Limb (tissue), 2 donors: ENCODE results near the gene BARHL1.

Experiments used
- DNase-seq, 2 donors: peaks; one replicate each; pipeline ENCODE4 v3.0.0-alpha.2; 2016; ENCODE audit errors: extremely low spot score in 2 of 2

Gene BARHL1

DNA sequence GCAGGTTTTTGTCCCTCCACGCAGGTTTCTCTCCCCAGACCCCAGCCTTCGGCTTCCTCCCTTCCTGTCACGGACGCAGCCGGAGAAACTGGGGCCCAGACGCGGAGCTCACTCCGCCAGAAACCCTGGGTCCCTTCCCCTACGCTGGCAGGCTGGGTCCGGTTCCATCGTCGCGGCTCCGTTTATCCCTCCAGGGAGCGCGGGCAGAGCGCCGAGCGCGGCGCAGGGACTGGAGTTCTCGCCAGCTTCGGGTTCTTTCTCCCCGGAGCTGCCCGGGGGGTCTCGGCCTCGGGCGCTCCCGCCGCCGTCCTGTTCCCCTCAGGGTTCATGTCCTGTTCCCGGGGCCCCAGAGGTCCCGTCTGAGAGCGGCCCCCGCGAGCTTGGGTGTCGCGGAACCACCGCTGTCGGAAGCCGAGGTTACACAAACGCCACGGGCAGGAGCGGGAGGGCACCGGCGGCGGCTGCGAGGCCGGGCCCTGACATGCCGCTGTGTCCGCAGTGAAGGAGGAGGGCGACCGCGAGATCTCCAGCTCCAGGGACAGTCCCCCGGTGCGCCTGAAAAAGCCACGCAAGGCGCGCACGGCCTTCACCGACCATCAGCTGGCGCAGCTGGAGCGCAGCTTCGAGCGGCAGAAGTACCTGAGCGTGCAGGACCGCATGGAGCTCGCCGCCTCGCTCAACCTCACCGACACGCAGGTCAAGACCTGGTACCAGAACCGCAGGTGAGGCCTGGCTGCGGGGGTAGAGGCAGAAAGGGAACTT lies 4.6 kb downstream of the BARHL1 start:
- DNase-seq: no peak

DNA sequence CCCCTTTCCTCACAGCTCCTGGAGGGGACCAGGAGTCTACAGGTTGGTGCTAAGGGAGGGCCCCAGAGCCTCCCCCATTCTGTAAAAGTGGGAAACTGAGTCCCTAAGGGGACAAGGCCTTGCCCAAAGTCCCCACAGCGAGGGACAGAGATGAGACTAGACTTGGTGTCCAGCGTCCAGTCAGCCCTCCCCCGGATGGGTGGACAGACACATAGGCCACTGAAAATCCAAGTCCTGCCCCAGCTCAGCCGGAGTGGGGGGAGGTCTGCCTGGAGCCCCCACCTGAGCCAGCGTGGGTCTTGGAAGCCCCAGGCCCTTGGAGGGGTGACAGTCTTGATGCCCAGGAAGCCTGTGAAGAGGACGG lies 5.2 kb downstream of the BARHL1 start:
- no peak for DNase-seq

DNA sequence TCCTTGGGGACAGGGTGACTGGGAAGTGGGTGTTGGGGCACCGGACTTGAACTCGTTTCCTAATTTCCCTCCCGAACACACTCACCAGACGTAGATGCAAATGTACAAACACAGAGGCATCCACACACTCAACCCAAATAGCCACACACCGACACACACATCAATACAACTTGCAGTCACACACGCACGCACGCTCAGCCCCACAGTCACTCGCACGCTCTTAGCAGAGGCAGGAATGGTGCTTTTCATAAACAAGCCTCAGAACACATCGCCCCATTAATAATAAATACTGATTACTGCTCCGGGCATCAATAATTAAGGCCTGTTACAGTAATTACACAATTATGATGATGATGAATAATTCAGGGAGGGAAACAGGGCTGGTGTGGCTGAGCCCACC lies 5.7 kb downstream of the BARHL1 start:
- DNase-seq: no peak

DNA sequence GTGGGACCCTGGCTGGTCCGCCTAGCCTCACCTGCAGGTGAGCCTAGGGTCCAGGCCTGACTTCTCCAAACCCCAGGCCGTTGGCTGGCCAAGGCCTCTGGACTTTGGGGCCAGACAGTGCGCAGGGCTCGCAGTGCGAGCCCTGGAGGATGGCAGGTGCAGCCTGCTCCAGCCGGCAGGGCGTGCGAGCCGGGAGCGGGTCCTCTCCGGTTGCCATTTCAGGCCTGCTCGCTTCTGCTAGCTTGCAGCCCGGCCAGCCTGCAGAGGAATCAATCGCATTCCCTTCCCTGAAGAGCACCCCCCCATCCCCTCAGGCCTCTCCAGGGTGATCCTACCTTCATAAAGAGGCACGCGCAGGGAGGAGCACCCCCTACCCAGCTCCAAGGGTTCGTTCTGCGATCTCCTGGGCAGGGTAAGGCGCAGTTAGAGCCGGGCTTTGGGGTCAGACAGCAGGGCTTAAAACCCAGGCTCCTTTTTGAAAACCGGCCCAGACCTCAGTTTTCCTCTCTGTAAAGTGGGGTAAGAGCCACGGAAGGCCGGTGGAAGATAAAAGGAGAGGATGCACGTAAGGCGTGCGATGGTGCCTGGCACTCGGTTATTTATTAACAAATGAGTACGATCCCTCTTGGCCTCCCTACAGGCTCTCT lies 6.2 kb downstream of the BARHL1 start:
- DNase-seq: no peak

DNA sequence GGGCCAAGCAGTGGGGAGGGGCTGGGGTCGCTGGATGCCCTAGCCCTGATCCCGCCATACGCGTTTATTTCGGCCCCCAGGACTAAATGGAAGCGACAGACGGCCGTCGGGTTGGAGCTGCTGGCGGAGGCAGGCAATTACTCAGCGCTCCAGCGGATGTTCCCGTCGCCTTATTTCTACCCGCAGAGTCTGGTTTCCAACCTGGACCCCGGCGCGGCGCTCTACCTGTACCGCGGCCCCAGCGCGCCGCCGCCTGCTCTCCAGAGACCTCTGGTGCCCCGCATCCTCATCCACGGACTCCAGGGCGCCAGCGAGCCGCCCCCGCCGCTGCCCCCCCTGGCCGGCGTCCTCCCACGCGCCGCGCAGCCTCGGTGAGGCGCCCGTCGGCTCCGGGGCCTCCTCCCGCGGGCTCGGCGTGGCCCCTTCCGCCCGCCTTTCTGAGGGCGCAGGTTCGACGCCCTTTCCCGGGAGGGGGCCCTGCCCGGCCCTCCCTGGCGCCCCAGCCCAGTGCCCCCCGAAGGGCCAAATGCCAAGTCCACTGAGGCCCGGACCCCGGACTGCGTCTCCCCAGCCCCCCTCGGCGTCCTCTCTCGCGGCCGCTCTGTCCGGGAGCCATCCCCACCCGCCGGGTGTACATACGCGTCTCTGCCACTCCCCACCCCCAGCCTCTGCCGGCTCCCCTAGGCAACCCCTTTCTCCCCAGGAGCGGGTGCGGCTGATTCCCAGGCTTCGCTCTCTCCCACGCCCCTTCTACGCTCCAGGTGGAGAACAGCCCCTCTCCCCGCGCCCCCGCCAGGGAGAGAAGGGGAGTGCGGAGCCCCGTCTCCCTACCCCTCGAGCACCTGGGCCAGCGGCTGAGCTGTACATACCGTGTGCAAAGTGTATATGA lies 7.0 kb downstream of the BARHL1 start:
- DNase-seq: no peak

DNA sequence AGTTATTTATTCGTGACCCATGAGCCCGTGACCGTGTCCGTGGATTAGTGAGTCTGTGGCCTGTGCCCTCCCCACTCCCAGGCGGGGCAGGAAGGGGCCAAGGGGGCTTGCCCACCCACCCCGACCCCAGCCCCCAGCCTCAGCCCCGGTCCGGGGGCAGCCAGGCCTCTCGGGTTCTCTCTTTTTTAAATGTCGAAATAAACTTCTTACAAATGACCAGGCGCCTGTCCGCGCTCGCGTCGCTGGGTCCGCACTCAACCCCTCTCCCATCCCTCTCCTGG lies 7.6 kb downstream of the BARHL1 start:
- DNase-seq: no peak

DNA sequence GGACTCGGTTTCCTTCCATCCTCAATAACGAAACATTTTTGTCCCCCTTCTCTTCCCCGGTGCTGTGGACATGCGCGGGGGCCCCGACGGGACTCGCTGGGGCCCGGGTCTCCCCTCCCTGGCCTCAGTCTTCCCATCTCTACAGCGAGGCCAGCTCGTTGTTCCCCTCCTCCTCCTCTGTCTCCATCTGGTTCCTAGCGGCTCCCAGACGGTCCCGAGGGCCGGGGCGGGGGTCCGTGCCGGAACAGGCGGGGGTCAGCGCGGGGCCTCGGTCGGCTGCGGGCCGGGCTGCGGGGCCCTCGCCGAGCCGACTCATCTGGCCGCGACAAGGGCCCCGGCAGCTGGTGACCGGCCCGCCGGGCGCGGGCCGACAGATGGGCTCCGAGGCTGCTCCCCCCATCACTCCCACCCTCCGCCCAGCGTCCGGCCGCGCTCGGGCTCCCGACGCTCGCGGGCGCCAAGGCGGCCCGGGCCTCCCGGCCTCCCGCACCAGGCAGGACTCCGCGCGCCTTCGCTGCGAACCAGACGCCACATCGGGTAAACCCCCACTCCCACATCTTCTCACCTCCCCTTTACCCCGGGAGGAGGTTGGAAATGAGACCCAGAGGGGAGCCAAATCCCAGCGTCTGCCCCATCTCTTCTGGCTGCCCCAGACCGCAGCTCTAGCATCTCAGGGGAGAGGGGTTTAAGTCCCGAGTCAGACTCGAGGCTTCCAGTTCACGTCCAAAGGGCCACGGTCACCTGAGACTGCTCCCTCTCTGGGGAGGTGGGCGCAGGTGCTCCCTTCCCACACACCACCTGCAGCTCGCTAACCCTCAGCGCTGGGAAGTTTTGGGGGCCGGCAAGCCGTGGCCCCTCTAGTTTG lies 8.1 kb downstream of the BARHL1 start:
- no peak for DNase-seq

DNA sequence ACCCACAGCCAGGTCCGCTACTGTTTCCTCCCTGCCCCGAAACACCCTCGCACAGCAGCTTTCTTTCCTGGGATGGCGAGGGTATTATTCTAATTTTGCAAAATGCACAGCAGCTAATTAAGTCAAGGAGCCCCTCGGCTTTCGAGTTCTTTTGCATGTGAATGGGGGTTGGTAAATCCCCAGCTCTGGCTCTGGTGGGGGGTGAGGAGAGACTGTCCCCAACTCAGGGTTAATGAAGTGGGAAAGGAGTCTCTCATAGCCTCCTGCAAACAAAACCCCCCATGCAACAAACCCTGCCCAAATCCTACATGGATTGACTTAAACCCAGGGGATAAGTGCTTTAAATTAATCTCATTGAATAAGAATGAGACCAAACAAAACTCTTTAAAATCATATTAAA lies 8.8 kb downstream of the BARHL1 start:
- no peak for DNase-seq

DNA sequence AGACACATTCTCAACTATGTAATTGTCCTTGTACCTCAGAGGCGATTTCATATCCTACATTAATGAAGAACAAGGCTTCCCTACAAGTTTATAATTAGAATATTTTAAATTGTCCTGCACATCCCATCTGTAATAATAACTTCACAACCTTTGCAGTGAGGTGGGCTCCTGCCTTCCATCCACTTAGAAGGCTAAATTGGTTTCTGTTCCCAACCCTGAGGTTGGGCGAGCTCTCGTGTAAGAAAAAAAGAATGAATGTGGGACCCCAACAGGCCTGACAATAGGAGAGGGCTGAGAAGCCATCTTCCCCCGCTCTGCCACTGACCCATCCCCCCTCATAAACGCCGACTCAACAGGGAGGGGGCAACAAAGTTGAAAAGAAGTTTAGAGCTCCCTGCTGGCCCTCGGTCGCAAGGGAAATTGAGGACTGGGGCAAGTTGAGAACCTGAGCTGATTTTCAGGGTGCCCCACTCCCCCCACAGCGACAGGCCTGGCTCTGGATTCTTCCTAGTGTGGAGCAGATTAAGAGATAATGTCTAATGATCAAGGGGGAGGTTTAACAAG lies 9.4 kb downstream of the BARHL1 start:
- DNase-seq: no peak

DNA sequence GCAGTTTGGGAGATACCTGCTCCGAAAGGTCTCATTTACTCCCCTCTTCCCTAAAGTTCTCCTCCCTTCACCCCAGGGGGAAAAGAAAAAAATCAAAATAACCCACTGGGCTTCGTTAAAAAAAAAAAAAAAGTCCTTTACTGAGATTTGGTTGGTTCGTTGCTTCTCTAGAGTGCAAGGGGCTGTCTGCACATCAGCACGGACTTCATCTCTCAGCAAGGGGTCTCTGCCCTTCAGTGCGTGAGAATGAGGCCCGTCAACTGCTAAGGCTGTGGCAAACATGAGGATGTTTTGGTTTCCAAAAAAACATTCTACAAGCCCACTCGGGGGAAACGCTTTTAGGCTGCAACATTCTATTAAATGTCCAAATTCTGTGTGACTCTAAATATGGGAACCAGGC lies 10.0 kb downstream of the BARHL1 start:
- DNase-seq: no peak

DNA sequence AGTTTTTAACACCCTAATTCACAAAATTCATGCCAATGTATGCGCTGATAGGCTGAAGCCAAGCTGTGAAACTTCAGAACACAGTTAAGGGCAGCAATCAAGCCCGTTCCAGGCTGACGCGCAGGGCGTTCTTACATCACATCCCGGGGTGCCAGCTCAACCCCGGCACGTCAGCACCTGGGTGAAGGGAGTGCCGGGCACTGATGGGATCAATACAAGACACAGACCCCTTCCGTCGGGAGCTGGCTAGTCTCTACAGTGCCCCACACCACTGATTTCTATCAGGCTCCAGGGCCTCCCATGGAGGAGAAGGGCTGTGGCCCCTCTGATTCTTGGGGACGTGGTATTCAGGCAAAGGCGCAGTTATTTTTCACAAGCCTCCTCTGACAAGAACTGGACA lies 12.0 kb downstream of the BARHL1 start:
- DNase-seq: no peak

DNA sequence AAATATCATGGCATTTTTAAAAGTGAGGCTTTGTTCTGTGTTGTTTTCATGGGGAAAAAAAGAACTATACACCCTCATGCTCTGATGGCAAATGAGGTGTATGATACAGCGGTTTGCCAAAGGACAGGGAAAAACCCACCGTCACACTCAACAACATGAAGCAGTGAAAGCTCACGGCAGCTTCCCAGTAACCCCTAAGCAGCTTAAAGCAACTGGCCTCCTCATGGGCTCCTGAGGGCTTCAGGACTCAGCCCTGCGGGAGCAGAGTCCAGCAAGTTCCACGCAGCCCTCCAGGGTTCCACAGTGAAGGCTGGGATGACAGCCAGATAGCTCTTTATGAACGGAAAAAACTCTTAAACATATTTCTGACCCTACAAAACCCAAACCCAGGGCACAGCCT lies 12.9 kb downstream of the BARHL1 start:
- DNase-seq: no peak

DNA sequence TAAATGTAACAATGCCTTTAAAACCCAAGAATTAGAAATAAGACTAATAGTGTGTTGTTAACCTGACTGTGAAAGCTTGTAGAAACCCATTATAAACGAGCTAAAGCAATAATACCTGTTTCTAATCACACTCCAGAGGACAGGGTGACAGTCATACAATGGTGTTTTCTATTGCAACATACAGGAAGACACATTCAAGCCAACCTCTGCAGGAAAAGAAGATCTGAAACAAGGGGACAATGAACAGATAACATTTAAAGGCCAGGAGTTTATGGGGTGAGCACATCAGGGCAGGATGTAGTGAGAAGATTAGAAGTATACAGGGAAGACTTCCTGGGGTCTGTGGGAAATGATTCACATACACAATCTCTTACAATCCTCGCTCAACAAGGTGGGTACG lies 13.8 kb downstream of the BARHL1 start:
- no peak for DNase-seq

DNA sequence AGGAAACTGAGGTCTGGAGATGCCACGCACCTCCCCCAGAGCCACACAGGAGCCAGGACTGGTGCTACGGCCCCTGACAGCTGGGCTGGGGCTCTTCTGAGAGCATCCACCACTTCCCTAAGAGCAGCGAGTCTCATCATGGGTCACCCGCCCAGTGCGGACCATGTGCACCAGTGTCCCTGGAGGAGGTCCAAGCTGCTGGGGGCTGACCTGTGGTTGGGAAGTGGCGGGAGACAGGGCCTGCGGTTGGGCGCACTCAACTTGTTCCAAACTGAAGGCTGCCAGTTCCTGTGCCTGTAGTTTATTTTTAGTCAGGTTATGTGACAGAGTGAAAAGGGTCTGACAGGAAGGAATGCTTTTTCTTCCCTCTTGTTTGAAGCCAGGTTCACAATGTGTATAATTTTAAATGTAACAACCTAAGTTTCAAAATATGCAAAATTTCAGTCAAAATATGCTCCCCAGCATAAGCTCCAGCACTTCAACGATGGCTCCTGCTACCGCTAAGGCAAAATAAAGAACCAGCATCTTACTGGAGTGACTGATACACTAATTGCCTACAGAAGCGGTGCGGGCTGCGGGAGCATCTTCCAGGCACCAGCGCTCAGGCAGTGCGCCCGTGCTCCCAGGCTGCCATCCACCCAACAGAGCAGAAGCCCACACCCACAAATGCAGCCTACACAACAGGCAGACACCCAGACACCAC lies 14.8 kb downstream of the BARHL1 start:
- no peak for DNase-seq

DNA sequence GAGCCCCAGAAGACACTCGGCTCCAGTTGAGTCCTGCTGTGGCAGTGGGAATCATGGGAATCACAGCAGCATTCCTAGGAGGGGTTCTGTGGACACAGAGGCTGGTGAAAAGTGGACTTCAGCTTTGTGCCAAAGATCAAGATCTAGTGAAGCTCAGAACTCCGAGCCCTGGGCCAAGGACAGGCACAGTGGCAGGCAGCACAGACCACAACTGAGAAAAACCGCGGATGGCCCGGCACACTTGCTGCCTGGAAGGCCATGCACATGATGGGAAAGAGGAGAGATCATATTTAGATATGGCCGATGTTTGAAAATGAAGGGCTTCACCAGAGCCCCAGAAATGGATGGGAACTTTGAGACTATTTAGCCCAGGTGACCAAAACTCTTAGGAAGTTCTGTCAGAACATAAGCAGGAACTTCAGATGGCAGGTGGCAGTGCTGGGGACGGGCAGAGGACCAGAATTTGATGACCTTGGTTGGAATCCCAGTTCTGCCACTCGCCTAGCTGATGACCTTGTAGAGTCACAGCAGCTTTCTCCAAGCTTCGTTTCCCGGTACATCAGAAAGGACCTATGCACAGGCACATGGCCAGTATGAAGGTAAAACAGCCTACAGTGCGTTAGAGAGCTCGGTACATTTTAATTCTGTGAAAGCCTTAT lies 18.0 kb downstream of the BARHL1 start:
- no peak for DNase-seq

DNA sequence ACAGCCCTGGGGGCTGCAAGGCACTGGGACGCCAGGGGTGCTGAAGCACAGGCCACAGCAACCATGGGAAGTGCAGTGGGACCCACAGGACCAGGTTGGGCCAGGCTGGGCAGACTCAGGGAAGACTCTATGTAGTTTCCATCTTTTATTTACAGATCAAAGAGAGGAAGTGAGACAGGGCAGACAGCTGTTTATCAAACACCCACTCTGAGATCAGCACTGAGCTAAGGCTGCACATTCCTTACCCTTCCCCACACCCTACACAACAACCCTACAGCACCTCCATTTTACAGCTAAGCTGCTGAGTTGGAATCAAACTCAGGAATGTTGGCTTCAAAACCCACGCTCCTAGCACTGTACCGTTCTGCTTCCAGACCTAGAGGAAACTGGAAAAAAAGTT lies 19.8 kb downstream of the BARHL1 start:
- DNase-seq: no peak

DNA sequence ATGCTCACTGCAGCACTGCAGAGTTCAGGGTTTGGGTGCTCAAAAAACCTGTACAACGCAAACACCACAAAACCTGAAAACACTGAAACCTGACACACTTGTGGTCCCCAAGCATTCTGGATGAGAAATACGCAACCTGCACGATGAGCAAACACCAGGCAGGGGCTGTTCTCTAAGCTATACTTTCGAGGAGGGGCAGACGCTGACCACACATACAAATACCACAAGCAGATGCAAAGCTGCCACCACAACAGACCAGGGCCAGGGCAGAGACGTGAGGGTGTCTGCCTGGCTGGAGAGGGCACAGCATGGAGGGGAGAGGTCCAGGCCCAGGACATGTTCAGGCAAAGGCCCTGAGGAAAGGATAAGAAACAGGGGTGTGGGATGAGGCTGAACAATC lies 23.0 kb downstream of the BARHL1 start:
- DNase-seq: no peak

DNA sequence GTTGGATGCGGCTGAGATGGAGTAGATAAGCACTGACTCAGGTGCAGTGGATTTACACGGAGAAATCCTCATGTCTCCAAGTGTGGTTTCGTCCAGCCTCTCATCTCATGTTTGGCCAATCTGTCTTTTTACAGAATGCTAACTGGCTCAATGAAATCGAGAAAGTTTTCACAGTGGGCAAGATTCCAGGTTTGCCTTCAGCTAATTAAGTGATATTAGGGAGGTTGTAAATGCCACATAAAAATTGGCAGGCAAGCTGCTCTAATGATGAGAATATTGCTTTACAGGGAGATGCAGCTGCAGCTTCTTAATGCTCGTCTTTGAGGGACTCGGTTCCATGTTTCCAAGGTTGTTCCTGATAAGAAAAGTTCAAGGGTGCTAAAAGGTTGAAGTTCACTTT lies 23.7 kb downstream of the BARHL1 start:
- DNase-seq: no peak

DNA sequence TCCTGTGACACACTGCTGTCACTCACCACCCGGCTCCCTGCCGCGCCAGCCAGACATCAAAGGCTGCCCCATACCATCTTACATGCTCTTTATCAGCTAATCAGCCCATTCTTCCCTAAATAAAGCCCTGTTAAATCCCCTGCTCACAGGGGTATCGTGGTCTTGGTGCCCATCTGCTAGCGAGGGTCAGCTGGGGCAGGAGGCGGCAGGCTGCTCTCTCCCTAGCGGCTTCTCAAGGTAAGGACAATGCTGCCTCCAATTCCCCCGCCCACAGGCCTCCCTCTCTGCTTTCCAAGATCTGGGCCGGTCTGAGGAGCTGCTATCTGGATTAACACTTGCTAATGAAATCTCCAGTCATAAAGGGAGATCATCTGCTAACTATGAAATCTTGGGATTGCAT lies 26.8 kb downstream of the BARHL1 start:
- DNase-seq: no peak

DNA sequence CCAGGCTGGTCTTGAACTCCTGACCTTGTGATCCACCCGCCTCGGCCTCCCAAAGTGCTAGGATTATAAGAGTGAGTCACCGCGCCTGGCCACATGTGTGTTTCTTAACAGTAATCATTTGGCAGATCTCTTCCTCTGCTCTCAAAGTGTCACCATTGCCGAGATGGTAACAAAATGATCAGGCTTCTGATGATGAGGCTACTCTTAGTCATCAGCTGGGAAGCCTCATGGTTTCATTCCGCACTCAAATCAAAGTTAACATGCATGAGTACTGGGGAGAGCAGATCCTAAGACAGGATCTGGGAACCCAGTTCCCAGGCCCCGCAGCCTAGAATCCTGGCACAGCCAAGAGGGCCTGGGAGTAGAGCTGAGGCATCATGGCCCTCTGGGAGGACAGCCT lies 27.4 kb downstream of the BARHL1 start:
- DNase-seq: no peak
